Measurements from ENCODE around the gene HNRNPH3.
"Not testable (repeated sequence)": the region's sequence is repeated elsewhere in the genome, so short reads cannot be mapped to it uniquely, and the experiment has no call there.

Gene HNRNPH3

GRCh38 chr10:68331455-68332258 is at the start of gene HNRNPH3:
Gene HNRNPH3, plus strand, starts transcription at chr10:68332064. Its CDS starts 5,158 bp downstream, at chr10:68337222.
- no peaks in the 10 kb centered on the region for H3K9me3 Mint-ChIP-seq
- peaks cover 51% of the 10 kb centered on the region for H3K4me1 Mint-ChIP-seq (ENCODE audit: low read depth)
- peak within 1 kb of the TSS; percentile 100 for H3K27ac Mint-ChIP-seq
- H3K4me3 Mint-ChIP-seq, result peak within 1 kb of the TSS; percentile 96
- no peaks in the 10 kb centered on the region for H3K27me3 Mint-ChIP-seq (ENCODE audit: low read depth)
- H3K36me3 Mint-ChIP-seq (ENCODE audit: low read depth), result peaks cover 32% of the 10 kb centered on the region

- Mint-ChIP-seq H3K4me1 (ENCODE audit: low read depth) (no peaks in the 10 kb centered on the region), H3K36me3 (ENCODE audit: low read depth) (no peaks in the 10 kb centered on the region), H3K9me3 (no peaks in the 10 kb centered on the region), H3K27ac (no peak overlapping the region), H3K4me3 (no peak overlapping the region), H3K27me3 (ENCODE audit: low read depth) (peaks cover 3% of the 10 kb centered on the region)
Observed at GRCh38 chr10:68284062-68285001, 47.5 kb upstream of the HNRNPH3 start.

- Mint-ChIP-seq H3K27ac (no peak overlapping the region), H3K4me3 (no peak overlapping the region), H3K4me1 (ENCODE audit: low read depth) (no peaks in the 10 kb centered on the region), H3K27me3 (ENCODE audit: low read depth) (peaks cover 6% of the 10 kb centered on the region), H3K9me3 (no peaks in the 10 kb centered on the region), H3K36me3 (ENCODE audit: low read depth) (no peaks in the 10 kb centered on the region)
Observed at GRCh38 chr10:68288717-68289116, 43.1 kb upstream of the HNRNPH3 start.

GRCh38 chr10:68290736-68291135 is 41.1 kb upstream of the HNRNPH3 start:
- no peaks in the 10 kb centered on the region for H3K36me3 Mint-ChIP-seq (ENCODE audit: low read depth)
- H3K27ac Mint-ChIP-seq, result no peak overlapping the region
- H3K27me3 Mint-ChIP-seq (ENCODE audit: low read depth), result peaks cover 6% of the 10 kb centered on the region
- no peaks in the 10 kb centered on the region for H3K4me1 Mint-ChIP-seq (ENCODE audit: low read depth)
- no peak overlapping the region for H3K4me3 Mint-ChIP-seq
- H3K9me3 Mint-ChIP-seq, result no peaks in the 10 kb centered on the region

GRCh38 chr10:68296843-68297663 is 34.8 kb upstream of the HNRNPH3 start:
- Mint-ChIP-seq H3K4me3 (no peak overlapping the region), H3K4me1 (ENCODE audit: low read depth) (no peaks in the 10 kb centered on the region), H3K9me3 (no peaks in the 10 kb centered on the region), H3K27ac (no peak overlapping the region), H3K27me3 (ENCODE audit: low read depth) (no peaks in the 10 kb centered on the region), H3K36me3 (ENCODE audit: low read depth) (no peaks in the 10 kb centered on the region)

- Mint-ChIP-seq H3K36me3 (ENCODE audit: low read depth) (no peaks in the 10 kb centered on the region), H3K27me3 (ENCODE audit: low read depth) (no peaks in the 10 kb centered on the region), H3K4me3 (no peak overlapping the region), H3K4me1 (ENCODE audit: low read depth) (no peaks in the 10 kb centered on the region), H3K9me3 (no peaks in the 10 kb centered on the region), H3K27ac (no peak overlapping the region)
Observed at GRCh38 chr10:68301301-68301700, 30.6 kb upstream of the HNRNPH3 start.

GRCh38 chr10:68301790-68302502 is 29.9 kb upstream of the HNRNPH3 start:
- H3K9me3 Mint-ChIP-seq, result no peaks in the 10 kb centered on the region
- H3K4me1 Mint-ChIP-seq (ENCODE audit: low read depth), result no peaks in the 10 kb centered on the region
- H3K4me3 Mint-ChIP-seq, result no peak overlapping the region
- no peaks in the 10 kb centered on the region for H3K27me3 Mint-ChIP-seq (ENCODE audit: low read depth)
- no peak overlapping the region for H3K27ac Mint-ChIP-seq
- no peaks in the 10 kb centered on the region for H3K36me3 Mint-ChIP-seq (ENCODE audit: low read depth)

GRCh38 chr10:68302503-68302823 is 29.4 kb upstream of the HNRNPH3 start:
- Mint-ChIP-seq H3K27me3 (ENCODE audit: low read depth) (no peaks in the 10 kb centered on the region), H3K36me3 (ENCODE audit: low read depth) (no peaks in the 10 kb centered on the region), H3K9me3 (no peaks in the 10 kb centered on the region), H3K4me3 (no peak overlapping the region), H3K4me1 (ENCODE audit: low read depth) (no peaks in the 10 kb centered on the region), H3K27ac (no peak overlapping the region)

GRCh38 chr10:68302871-68303270 is 29.0 kb upstream of the HNRNPH3 start:
- H3K27ac Mint-ChIP-seq, result no peak overlapping the region
- no peak overlapping the region for H3K4me3 Mint-ChIP-seq
- no peaks in the 10 kb centered on the region for H3K36me3 Mint-ChIP-seq (ENCODE audit: low read depth)
- no peaks in the 10 kb centered on the region for H3K9me3 Mint-ChIP-seq
- no peaks in the 10 kb centered on the region for H3K4me1 Mint-ChIP-seq (ENCODE audit: low read depth)
- no peaks in the 10 kb centered on the region for H3K27me3 Mint-ChIP-seq (ENCODE audit: low read depth)

GRCh38 chr10:68303849-68304412 is 27.9 kb upstream of the HNRNPH3 start:
- no peaks in the 10 kb centered on the region for H3K36me3 Mint-ChIP-seq (ENCODE audit: low read depth)
- no peaks in the 10 kb centered on the region for H3K27me3 Mint-ChIP-seq (ENCODE audit: low read depth)
- no peaks in the 10 kb centered on the region for H3K9me3 Mint-ChIP-seq
- H3K4me3 Mint-ChIP-seq, result no peak overlapping the region
- no peak overlapping the region for H3K27ac Mint-ChIP-seq
- no peaks in the 10 kb centered on the region for H3K4me1 Mint-ChIP-seq (ENCODE audit: low read depth)

GRCh38 chr10:68305854-68306253 is 26.0 kb upstream of the HNRNPH3 start:
- H3K27ac Mint-ChIP-seq, result no peak overlapping the region
- H3K4me1 Mint-ChIP-seq (ENCODE audit: low read depth), result no peaks in the 10 kb centered on the region
- H3K36me3 Mint-ChIP-seq (ENCODE audit: low read depth), result no peaks in the 10 kb centered on the region
- H3K27me3 Mint-ChIP-seq (ENCODE audit: low read depth), result no peaks in the 10 kb centered on the region
- no peaks in the 10 kb centered on the region for H3K9me3 Mint-ChIP-seq
- H3K4me3 Mint-ChIP-seq, result no peak overlapping the region

- Mint-ChIP-seq H3K27me3 (ENCODE audit: low read depth) (no peaks in the 10 kb centered on the region), H3K4me3 (no peak overlapping the region), H3K27ac (no peak overlapping the region), H3K9me3 (no peaks in the 10 kb centered on the region), H3K4me1 (ENCODE audit: low read depth) (peaks cover 6% of the 10 kb centered on the region), H3K36me3 (ENCODE audit: low read depth) (no peaks in the 10 kb centered on the region)
Observed at GRCh38 chr10:68310531-68310930, 21.3 kb upstream of the HNRNPH3 start.

GRCh38 chr10:68314930-68315329 is 16.9 kb upstream of the HNRNPH3 start:
- Mint-ChIP-seq H3K9me3 (peaks cover 19% of the 10 kb centered on the region), H3K36me3 (ENCODE audit: low read depth) (peaks cover 12% of the 10 kb centered on the region), H3K4me1 (ENCODE audit: low read depth) (peaks cover 12% of the 10 kb centered on the region)
- not testable (repeated sequence) for H3K27me3 Mint-ChIP-seq (ENCODE audit: low read depth); H3K27ac Mint-ChIP-seq; H3K4me3 Mint-ChIP-seq

Measured in T-helper 1 cell treated with Interleukin-12 subunit alpha and Interleukin-12 subunit beta and Interleukin-4 antibody, amounts not matched to agents 30 μg/mL and 1 μg/mL, for 36 hours (primary cell).